Neural crest cell (in vitro differentiated cells): ENCODE measurements around the gene DOCK6. TPM values are rescaled to one million over a fixed set of nuclear protein-coding genes. Genes with fewer than 3 reads are reported as not detected.

Experiments
- DNase-seq: peaks from one replicate; pipeline ENCODE4 v3.0.0; 2021; ENCODE audit warnings: low read depth, mixed read lengths, low spot score
- H3K27ac Mint-ChIP-seq: one replicate; pipeline ENCODE4 v1.8.0; 2021; ENCODE audit warnings: mild to moderate bottlenecking, mixed read lengths; ENCODE audit not compliant: unreplicated experiment
- H3K27me3 Mint-ChIP-seq: 2 replicates; pipeline ENCODE4 v1.8.0; 2021; ENCODE audit warnings: low read depth, mild to moderate bottlenecking, mixed read lengths
- H3K36me3 Mint-ChIP-seq: 2 replicates; pipeline ENCODE4 v1.8.0; 2021; ENCODE audit warnings: low read depth, mild to moderate bottlenecking, mixed read lengths
- H3K4me1 Mint-ChIP-seq: 2 replicates; pipeline ENCODE4 v1.8.0; 2021; ENCODE audit warnings: mixed read lengths
- H3K4me3 Mint-ChIP-seq: one replicate; pipeline ENCODE4 v1.8.0; 2021; ENCODE audit warnings: mild to moderate bottlenecking, mixed read lengths
- H3K9me3 Mint-ChIP-seq: 2 replicates; pipeline ENCODE4 v1.8.0; 2021; ENCODE audit warnings: mixed read lengths
- CTCF ChIP-seq: fragments of 200-600 bp; sonication (generic); conservative IDR thresholded peaks from 2 replicates; pipeline ENCODE4 v1.5.0; 2021; ENCODE audit warnings: antibody characterized with exemption, mild to moderate bottlenecking
- total RNA-seq: library from RNA; stranded (reverse); gene quantifications from 2 replicates; pipeline ENCODE4 v1.2.1, GENCODE V29; 2021

DOCK6 gene
- total RNA-seq, 1 donor from 2014 or later: 40.6 TPM

- Mint-ChIP-seq H3K4me1 (peaks cover 9% of the 10 kb centered on the region), H3K9me3 (no peaks in the 10 kb centered on the region), H3K4me3 (peak overlapping the region; percentile 88), H3K27me3 (no peaks in the 10 kb centered on the region), H3K27ac (no peak overlapping the region), H3K36me3 (peaks cover 2% of the 10 kb centered on the region)
- no peak for TF ChIP-seq CTCF
- no peak for DNase-seq
These were observed 64.2 kb downstream of the DOCK6 start for GRCh38 chr19:11198175-11198534.

- Mint-ChIP-seq H3K36me3 (peaks cover 2% of the 10 kb centered on the region), H3K9me3 (no peaks in the 10 kb centered on the region), H3K4me3 (peak within 1 kb of the TSS; percentile 88), H3K27ac (no peak within 1 kb of the TSS), H3K27me3 (no peaks in the 10 kb centered on the region), H3K4me1 (peaks cover 9% of the 10 kb centered on the region)
- DNase-seq: peak; percentile 71
- peak; percentile 17 for TF ChIP-seq CTCF
These were observed 64.8 kb downstream of the DOCK6 start, which contains the start of gene KANK2 for GRCh38 chr19:11197291-11198174. Gene KANK2 (minus strand): TSS chr19:11197545. CDS start chr19:11194511, 3,034 bp downstream.

GRCh38 chr19:11196406-11197287 is 65.7 kb downstream of the DOCK6 start:
- no peak for DNase-seq
- no peaks in the 10 kb centered on the region for H3K27me3 Mint-ChIP-seq
- H3K27ac Mint-ChIP-seq: no peak overlapping the region
- H3K9me3 Mint-ChIP-seq: no peaks in the 10 kb centered on the region
- peak overlapping the region; percentile 74 for H3K4me3 Mint-ChIP-seq
- peaks cover 2% of the 10 kb centered on the region for H3K36me3 Mint-ChIP-seq
- H3K4me1 Mint-ChIP-seq: peaks cover 9% of the 10 kb centered on the region
- TF ChIP-seq CTCF: no peak

- no peak overlapping the region for H3K27ac Mint-ChIP-seq
- DNase-seq: no peak
These were observed 66.6 kb downstream of the DOCK6 start for GRCh38 chr19:11195681-11196080.

More at GRCh38 chr19:11195681-11196080, 66.6 kb downstream of the DOCK6 start:
- H3K36me3 Mint-ChIP-seq: peaks cover 2% of the 10 kb centered on the region
- no peak for TF ChIP-seq CTCF
- H3K4me1 Mint-ChIP-seq: peaks cover 9% of the 10 kb centered on the region
- peak overlapping the region; percentile 74 for H3K4me3 Mint-ChIP-seq
- H3K27me3 Mint-ChIP-seq: no peaks in the 10 kb centered on the region
- H3K9me3 Mint-ChIP-seq: no peaks in the 10 kb centered on the region
